ENCODE data around the gene SLC38A5. TPM values are rescaled to one million over a fixed set of nuclear protein-coding genes. Genes with fewer than 3 reads are reported as not detected.

Gene SLC38A5
- total RNA-seq, 1 donor from 2014 or later, result 21.7 TPM

- no peak overlapping the region for H3K4me3 Mint-ChIP-seq (ENCODE audit: unreplicated experiment)
- H3K36me3 Mint-ChIP-seq (ENCODE audit: low read depth, unreplicated experiment), result peaks cover 9% of the 10 kb centered on the region
- peak; percentile 20 for DNase-seq (ENCODE audit: low spot score)
- TF ChIP-seq, protein P1, sequence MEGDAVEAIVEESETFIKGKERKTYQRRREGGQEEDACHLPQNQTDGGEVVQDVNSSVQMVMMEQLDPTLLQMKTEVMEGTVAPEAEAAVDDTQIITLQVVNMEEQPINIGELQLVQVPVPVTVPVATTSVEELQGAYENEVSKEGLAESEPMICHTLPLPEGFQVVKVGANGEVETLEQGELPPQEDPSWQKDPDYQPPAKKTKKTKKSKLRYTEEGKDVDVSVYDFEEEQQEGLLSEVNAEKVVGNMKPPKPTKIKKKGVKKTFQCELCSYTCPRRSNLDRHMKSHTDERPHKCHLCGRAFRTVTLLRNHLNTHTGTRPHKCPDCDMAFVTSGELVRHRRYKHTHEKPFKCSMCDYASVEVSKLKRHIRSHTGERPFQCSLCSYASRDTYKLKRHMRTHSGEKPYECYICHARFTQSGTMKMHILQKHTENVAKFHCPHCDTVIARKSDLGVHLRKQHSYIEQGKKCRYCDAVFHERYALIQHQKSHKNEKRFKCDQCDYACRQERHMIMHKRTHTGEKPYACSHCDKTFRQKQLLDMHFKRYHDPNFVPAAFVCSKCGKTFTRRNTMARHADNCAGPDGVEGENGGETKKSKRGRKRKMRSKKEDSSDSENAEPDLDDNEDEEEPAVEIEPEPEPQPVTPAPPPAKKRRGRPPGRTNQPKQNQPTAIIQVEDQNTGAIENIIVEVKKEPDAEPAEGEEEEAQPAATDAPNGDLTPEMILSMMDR (IDR thresholded peaks at IDR 0.05; ENCODE audit: unreplicated experiment), result no peak
- H3K27me3 Mint-ChIP-seq (ENCODE audit: unreplicated experiment), result peaks cover 5% of the 10 kb centered on the region
- no peak overlapping the region for H3K27ac Mint-ChIP-seq (ENCODE audit: unreplicated experiment)
- H3K9me3 Mint-ChIP-seq (ENCODE audit: unreplicated experiment), result no peaks in the 10 kb centered on the region
- no peaks in the 10 kb centered on the region for H3K4me1 Mint-ChIP-seq (ENCODE audit: unreplicated experiment)
These were observed 41.5 kb upstream of the SLC38A5 start for GRCh38 chrX:48511560-48511959.

DNA sequence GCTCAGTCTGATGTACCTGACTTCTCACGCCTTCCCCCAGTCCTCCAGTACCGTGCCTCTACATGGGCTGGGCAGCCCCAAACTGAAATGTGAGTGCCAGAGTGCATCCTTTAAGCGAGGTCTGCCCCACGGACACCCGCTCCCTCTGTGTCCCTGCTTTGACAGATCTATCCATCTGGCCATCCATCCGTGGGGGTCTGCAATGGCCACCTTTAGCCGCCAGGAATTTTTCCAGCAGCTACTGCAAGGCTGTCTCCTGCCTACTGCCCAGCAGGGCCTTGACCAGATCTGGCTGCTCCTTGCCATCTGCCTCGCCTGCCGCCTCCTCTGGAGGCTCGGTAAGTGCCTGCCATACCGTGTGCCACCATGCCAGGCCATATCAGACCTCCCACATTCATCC lies 39.6 kb upstream of the SLC38A5 start:
- H3K4me3 Mint-ChIP-seq (ENCODE audit: unreplicated experiment), result peak overlapping the region; percentile 90
- H3K27me3 Mint-ChIP-seq (ENCODE audit: unreplicated experiment), result peaks cover 3% of the 10 kb centered on the region
- H3K27ac Mint-ChIP-seq (ENCODE audit: unreplicated experiment), result no peak overlapping the region
- no peaks in the 10 kb centered on the region for H3K4me1 Mint-ChIP-seq (ENCODE audit: unreplicated experiment)
- DNase-seq (ENCODE audit: low spot score), result no peak
- no peaks in the 10 kb centered on the region for H3K9me3 Mint-ChIP-seq (ENCODE audit: unreplicated experiment)
- H3K36me3 Mint-ChIP-seq (ENCODE audit: low read depth, unreplicated experiment), result peaks cover 4% of the 10 kb centered on the region
- TF ChIP-seq, protein P1 (IDR thresholded peaks at IDR 0.05; ENCODE audit: unreplicated experiment), result no peak

GRCh38 chrX:48509245-48509590 lies 39.2 kb upstream of the SLC38A5 start:
- Mint-ChIP-seq H3K4me1 (ENCODE audit: unreplicated experiment) (no peaks in the 10 kb centered on the region), H3K9me3 (ENCODE audit: unreplicated experiment) (no peaks in the 10 kb centered on the region), H3K4me3 (ENCODE audit: unreplicated experiment) (peak overlapping the region; percentile 90), H3K36me3 (ENCODE audit: low read depth, unreplicated experiment) (peaks cover 4% of the 10 kb centered on the region), H3K27me3 (ENCODE audit: unreplicated experiment) (peaks cover 3% of the 10 kb centered on the region), H3K27ac (ENCODE audit: unreplicated experiment) (no peak overlapping the region)
- TF ChIP-seq, protein P1 (IDR thresholded peaks at IDR 0.05; ENCODE audit: unreplicated experiment), result no peak
- DNase-seq (ENCODE audit: low spot score), result no peak

DNA sequence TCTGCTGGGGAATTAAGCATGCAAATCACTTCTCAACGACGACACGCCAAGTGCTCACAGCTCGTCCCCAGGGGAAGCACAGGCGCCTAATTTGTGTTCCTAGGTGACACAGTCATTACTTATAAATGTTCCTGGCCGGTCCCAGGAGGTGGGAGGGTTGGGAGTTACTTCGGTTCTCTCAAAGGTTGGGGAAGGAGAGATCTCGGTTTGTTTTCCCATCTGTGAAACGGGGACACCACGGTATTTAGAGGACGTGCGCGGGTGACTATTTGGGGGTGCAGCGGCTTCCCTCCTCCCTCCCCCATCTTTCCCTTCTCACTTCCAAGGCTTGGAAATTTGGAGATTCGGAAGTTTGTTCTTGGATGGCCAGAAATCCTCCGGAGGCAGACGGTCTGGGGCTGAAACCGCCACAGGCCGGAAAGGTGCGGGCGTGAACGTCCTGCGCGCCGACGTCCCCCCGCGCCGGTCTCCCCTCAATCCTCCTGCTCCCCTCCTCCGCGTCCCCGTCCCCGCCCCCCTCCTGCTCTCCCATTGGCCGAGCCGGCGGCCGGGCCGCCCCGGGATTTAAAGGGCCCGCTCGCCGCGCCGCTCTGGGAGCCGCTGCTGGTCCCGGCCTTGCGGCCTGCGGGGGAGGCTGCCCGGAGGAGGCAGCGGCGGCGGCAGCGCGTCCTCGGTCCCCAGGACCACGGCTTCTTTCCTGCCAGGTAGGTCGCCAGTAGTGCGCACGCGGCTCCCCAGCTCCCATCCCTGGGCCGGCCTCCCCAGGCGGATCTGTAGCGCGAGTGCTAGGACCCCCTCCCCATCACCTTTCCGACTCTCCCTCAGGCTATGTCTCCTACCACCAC lies 38.6 kb upstream of the SLC38A5 start, which contains the start of gene PORCN:
PORCN (plus strand) TSS at position 593 of the 845 bp plus-strand sequence. CDS start 829 bp downstream, outside the sequence.
- Mint-ChIP-seq H3K4me1 (ENCODE audit: unreplicated experiment) (no peaks in the 10 kb centered on the region), H3K4me3 (ENCODE audit: unreplicated experiment) (peak within 1 kb of the TSS; percentile 90), H3K27ac (ENCODE audit: unreplicated experiment) (no peak within 1 kb of the TSS), H3K9me3 (ENCODE audit: unreplicated experiment) (no peaks in the 10 kb centered on the region), H3K27me3 (ENCODE audit: unreplicated experiment) (peaks cover 3% of the 10 kb centered on the region), H3K36me3 (ENCODE audit: low read depth, unreplicated experiment) (peaks cover 4% of the 10 kb centered on the region)
- peak; percentile 67 for DNase-seq (ENCODE audit: low spot score)
- TF ChIP-seq, protein P1 (IDR thresholded peaks at IDR 0.05; ENCODE audit: unreplicated experiment), result no peak

DNA sequence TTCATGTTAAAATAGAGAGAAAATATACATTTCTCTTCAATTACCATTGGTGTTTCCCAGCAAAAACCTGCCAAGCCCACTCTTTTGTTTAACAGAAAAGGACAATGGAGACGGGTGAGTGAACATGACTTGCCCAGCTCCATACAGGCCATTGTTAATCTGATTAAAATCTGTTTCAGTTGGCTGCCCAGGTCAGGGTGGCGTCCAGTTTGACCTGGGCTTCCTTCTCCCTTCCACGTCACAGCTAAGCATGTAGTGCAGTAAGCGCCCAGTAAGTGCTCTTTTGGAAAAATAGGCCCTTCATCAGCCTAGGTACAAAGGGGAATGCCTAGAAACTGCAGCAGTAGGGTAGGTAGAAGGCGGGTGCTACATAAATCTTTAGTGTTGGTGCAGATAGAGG lies 37.2 kb upstream of the SLC38A5 start:
- no peak overlapping the region for H3K27ac Mint-ChIP-seq (ENCODE audit: unreplicated experiment)
- H3K4me3 Mint-ChIP-seq (ENCODE audit: unreplicated experiment), result no peak overlapping the region
- no peaks in the 10 kb centered on the region for H3K4me1 Mint-ChIP-seq (ENCODE audit: unreplicated experiment)
- TF ChIP-seq, protein P1 (IDR thresholded peaks at IDR 0.05; ENCODE audit: unreplicated experiment), result no peak
- H3K36me3 Mint-ChIP-seq (ENCODE audit: low read depth, unreplicated experiment), result peaks cover 4% of the 10 kb centered on the region
- DNase-seq (ENCODE audit: low spot score), result no peak
- H3K9me3 Mint-ChIP-seq (ENCODE audit: unreplicated experiment), result no peaks in the 10 kb centered on the region
- H3K27me3 Mint-ChIP-seq (ENCODE audit: unreplicated experiment), result peaks cover 3% of the 10 kb centered on the region

All from endothelial cell (in vitro differentiated cells).